Stimulated activated CD8-positive, alpha-beta memory T cell treated with anti-CD3 and anti-CD28 coated beads, Interleukin-15, amount 100 ng/mL, for 1 hour (primary cell): ENCODE measurements around the gene RCN1.
"Not testable (repeated sequence)": the region's sequence is repeated elsewhere in the genome, so short reads cannot be mapped to it uniquely, and the experiment has no call there.

Experiments used
- DNase-seq: peaks from one replicate; pipeline ENCODE4 v3.0.0-alpha.2; 2020; ENCODE audit warnings: low read depth

Gene RCN1

DNA sequence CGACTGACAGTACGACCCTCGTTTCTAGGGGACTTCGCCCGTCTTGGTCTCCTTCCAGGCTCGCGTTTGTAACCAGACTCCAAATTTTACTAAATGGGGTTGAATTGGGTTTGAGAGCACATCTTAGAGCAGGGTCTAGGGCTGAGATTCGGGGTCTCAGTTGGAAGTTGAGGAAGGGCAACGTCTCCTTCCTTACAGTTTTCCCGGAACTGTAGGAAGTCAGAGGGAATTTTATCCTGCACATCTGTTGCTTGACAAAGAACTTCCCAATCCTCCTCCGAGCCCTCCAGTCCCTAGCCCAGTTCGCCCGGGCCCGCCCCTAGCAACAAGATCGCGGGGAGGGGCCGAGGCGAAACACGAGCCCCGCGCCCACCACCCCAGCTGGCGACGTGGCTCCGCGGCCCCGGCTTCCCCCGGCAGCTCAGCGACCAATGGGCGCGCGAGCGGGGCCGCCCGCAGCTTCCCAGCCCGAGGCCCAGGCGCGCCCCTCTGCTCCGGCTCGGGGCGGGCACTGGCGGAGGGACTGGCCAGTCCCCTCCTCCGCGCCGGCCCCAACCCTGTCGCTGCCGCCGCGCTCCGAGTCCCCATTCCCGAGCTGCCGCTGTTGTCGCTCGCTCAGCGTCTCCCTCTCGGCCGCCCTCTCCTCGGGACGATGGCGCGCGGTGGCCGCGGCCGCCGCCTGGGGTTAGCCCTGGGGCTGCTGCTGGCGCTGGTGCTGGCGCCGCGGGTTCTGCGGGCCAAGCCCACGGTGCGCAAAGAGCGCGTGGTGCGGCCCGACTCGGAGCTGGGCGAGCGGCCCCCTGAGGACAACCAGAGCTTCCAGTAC lies at the start of gene RCN1:
RCN1 (plus strand) TSS at position 530 of the 826 bp plus-strand sequence; CDS start at position 653, 123 bp downstream.
- no peak for DNase-seq

- DNase-seq, result no peak
These were observed 47.1 kb upstream of the RCN1 start for GRCh38 chr11:32043737-32044136.

- no peak for DNase-seq
These were observed 46.6 kb upstream of the RCN1 start for GRCh38 chr11:32044158-32044863.

GRCh38 chr11:32045456-32045855 lies 45.4 kb upstream of the RCN1 start:
- no peak for DNase-seq

DNA sequence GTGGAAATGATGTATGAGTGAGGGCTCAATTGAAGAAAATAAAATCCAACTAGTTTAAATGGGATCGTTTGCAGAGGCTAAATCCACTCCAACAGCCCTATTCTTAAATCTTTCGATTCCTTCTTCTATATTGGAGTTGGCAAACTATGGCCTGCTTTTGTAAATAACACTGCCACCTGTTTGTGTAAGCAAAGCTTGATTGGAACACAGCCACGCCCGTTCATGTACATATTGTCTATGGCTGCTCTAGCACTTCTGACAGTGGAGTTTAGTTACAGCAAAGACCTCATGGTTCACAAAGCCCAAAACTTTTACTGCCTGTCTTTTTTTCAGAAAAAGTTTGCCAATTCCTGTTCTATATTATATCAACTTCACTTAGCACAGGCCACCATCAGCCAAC lies 40.6 kb upstream of the RCN1 start:
- DNase-seq, result no peak

- peak; percentile 37 for DNase-seq
These were observed 38.7 kb upstream of the RCN1 start for GRCh38 chr11:32052215-32052614.

DNA sequence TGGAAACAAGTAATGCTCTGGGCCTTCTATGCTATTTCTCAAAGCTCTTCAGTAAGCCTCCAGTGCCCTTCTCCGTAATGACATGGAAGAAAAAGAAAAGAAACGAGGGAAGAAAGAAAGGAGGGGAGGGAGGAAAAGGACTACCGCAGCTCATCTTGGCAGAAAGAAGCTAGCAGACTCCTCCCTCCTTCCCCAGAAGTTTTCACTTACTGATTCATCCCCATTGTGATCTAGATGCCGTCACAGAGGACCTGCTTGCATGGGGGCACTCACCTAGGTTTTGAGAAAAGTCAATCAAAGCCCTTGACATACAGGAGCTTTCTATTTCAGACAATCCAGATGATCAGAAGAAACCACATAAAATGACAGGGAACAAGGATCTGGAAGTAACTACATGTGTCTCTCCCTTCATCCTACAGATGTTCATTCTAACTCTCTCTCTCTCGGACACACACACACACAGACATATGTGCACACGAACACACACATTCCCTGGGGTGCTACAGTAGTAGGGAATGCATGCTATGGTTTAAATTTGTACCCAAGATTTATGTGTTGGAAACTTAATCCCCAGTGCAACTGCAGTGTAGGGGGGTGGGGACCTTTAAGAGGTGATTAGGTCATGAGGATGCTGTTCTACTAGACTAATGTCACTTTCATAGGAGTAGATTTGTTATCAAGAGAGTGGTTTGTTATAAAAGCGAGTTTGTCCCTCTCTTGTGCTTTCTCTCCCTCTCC lies 37.6 kb upstream of the RCN1 start:
- no peak for DNase-seq

GRCh38 chr11:32055861-32056260 lies 35.0 kb upstream of the RCN1 start:
- DNase-seq, result no peak

DNA sequence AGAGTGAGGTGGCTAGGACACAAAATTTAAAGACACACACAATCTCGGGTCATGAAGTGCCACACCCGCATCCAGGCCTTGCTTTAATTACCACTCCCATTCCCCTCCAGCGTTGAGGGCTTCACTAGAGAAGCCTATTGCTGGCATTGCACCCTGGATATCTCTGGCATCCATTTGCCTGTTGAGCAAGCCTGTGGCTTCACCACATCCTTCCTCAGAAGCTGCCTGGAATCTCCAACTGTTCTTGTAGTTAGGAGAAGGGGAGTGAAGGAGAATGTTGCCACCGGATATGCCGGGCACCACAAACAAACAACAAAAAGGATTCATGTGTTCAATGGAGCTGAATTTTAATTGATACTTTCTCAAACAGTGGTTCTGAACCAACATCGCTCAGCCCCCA lies 34.4 kb upstream of the RCN1 start:
- no peak for DNase-seq

- DNase-seq, result no peak
These were observed 31.0 kb upstream of the RCN1 start for GRCh38 chr11:32059686-32060462.

GRCh38 chr11:32062540-32062939 lies 28.3 kb upstream of the RCN1 start:
- no peak for DNase-seq

DNA sequence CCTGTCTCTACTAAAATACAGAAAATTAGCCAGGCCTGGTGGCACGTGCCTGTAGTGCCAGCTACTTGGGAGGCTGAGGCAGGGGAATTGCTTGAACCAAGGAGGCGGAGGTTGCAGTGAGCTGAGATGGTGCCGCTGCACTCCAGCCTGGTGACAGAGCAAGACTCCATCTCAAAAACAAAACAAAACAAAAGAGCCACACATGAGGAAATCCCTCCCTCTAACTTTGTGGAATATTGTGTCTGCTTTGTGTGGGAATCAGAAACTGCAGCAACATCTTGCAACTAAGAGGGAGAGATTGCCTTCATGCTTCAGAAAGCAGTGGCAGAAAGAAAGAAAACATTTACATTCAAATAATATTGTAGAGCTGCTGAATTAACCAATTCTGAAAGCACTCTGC lies 27.8 kb upstream of the RCN1 start:
- DNase-seq, result not testable (repeated sequence)

- DNase-seq, result no peak
These were observed 24.8 kb upstream of the RCN1 start for GRCh38 chr11:32065865-32066629.

DNA sequence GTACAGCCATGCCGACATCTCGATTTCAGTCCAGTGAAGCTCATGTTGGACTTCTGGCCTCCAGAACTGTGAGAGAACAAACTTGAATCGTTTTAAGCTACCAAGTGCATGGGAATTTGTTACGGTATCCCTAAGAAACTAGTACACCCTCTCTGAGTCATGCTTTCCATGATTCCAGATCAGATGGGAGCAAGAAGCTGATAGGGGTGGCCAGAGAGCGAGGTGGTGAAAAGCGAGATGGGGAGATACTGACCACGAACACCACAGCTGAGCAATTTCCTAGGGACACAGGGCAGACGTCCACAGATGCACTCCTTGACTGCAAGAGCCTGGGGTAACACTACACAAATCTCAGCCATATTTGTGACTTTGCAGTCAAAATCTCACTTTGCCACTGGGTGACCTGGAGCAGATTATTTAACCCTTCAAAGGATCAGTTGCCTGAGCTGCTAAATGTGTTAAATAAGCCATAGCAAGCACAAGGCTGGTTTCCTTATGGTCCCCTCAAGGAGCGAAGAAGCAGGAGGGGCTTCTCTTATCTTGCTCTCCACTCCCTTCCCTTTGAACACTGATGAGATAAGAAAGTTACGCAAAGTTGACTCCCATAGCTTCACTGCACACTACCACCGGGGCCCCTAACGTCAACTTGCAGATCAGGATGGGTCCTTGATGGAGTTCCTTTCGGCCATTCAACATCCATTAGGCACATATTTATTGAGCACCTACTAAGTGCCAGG lies 22.6 kb upstream of the RCN1 start:
- DNase-seq, result no peak

- no peak for DNase-seq
These were observed 21.4 kb upstream of the RCN1 start for GRCh38 chr11:32069361-32070058.

DNA sequence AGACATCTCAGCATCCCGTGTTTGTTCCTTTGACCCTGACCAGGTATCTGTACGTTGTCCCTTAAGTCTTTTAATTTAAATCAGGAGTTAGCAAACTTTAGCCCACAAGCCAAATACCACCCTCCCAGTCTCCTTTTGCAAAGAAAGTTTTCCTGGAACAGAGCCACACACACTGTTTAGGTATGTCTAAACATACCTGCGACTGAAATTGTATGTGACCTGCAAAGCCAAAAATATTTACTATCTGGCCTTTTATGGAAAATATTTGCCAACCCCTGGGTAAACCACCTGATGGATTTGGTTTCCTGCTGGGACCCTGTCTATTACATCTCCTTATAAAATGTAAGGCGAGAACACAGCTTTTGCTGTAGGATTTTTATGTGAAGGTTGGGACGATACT lies 20.2 kb upstream of the RCN1 start:
- DNase-seq, result no peak

- DNase-seq, result no peak
These were observed 19.1 kb upstream of the RCN1 start for GRCh38 chr11:32071811-32072210.

DNA sequence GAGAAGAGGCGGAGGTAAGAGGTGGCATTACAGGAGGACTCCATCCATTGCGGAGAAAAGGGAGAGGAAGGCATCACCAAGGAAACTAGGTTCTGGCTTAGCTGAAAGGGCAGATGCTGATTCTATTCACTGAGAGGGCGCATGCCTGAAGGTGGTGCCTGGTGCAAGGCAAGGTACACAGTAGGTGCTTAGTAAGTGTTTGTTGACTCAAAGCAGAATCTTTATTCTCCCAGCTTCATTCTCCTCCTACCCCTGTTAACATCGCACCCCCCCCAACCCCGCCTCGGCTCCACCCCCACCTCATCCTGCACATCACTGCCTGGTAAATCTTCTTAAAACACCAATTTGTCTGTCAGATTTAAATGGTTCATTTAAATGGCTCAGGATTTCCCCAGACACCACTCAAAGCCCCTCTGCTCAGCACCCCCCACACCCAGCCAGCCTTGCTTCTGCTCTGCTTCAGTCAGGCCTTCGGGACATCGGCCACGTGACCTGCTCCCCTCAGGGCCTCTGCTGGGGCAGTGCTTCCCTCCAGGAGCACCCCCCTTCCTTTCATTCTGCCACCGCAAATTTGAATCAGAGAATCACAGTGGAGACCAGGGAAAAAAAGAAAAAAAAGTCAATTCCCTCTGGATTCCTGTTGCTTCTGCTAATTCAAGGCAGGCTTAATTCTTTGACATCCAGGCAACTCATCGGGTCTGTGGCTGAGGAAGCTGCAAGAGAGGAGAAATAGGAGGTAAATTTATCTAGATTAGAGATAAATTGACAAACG lies 17.8 kb upstream of the RCN1 start:
- DNase-seq, result no peak

DNA sequence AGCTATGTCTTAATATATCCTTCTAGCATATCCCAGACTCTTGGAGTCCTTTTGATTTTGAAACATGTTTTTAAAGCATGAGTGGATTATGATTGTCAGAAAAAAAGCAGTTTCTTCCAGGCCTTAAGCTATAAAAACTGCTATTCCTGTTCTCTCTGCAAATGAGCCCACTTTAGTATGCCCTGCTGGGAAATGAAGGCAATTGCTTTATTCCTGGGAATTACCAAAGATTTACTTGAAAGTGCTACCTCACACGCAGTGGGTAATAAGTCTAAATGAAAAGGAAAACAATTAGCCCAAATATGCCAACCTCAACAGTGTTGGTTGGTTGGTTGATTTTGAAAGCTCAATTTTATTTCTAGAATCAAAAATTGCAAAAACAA lies 17.2 kb upstream of the RCN1 start:
- DNase-seq, result no peak
